Neural cell (in vitro differentiated cells): Measurements from ENCODE around the gene FOXP4. TPM values are rescaled to one million over a fixed set of nuclear protein-coding genes. Genes with fewer than 3 reads are reported as not detected.

Source experiments
- H2AFZ ChIP-seq: fragments of 200-600, 300-800 bp; sonication (generic), shearing (Covaris generic); 2 replicates; pipeline ENCODE4 v1.6.0; 2014; ENCODE audit warnings: low read depth, mild to moderate bottlenecking, antibody characterized with exemption, low read length, moderate library complexity
- H3F3A ChIP-seq: fragments of 200-600 bp; shearing (Covaris generic); 2 replicates; pipeline ENCODE4 v1.6.1; 2016; ENCODE audit warnings: mild to moderate bottlenecking, moderate library complexity, mixed read lengths, antibody characterized with exemption, low read length; ENCODE audit not compliant: insufficient read depth, poor library complexity, severe bottlenecking
- H3K27ac ChIP-seq: fragments of 200-600, 300-800 bp; sonication (generic), shearing (Covaris generic); 2 replicates; pipeline ENCODE4 v1.5.1; 2014; ENCODE audit warnings: mild to moderate bottlenecking, low read length, moderate library complexity
- H3K27me3 ChIP-seq: fragments of 300-800, 200-600 bp; sonication (generic), shearing (Covaris generic); 2 replicates; pipeline ENCODE4 v1.6.0; 2014; ENCODE audit warnings: mild to moderate bottlenecking, low read depth, low read length, moderate library complexity; ENCODE audit not compliant: insufficient read depth
- H3K36me3 ChIP-seq: fragments of 300-800, 200-600 bp; sonication (generic), shearing (Covaris generic); 2 replicates; pipeline ENCODE4 v1.5.1; 2014; ENCODE audit warnings: mild to moderate bottlenecking, antibody characterized with exemption, low read length, moderate library complexity; ENCODE audit not compliant: insufficient read depth
- H3K4me2 ChIP-seq: fragments of 300-800, 200-600 bp; sonication (generic), shearing (Covaris generic); 2 replicates; pipeline ENCODE4 v1.6.0; 2014; ENCODE audit warnings: mild to moderate bottlenecking, low read length
- H3K4me3 ChIP-seq: fragments of 300-800, 200-600 bp; sonication (generic), shearing (Covaris generic); 2 replicates; pipeline ENCODE4 v1.5.1; 2014; ENCODE audit warnings: mild to moderate bottlenecking, low read length, moderate library complexity
- H3K79me2 ChIP-seq: fragments of 200-600 bp; shearing (Covaris generic); replicated peaks from 2 replicates; pipeline ENCODE4 v1.6.0; 2014; ENCODE audit warnings: mild to moderate bottlenecking, low read length, moderate library complexity; ENCODE audit not compliant: insufficient read depth
- H3K9ac ChIP-seq: fragments of 300-800, 200-600 bp; sonication (generic), shearing (Covaris generic); 2 replicates; pipeline ENCODE4 v1.6.1; 2016; ENCODE audit warnings: mild to moderate bottlenecking, low read length, mixed read lengths
- H3K9me2 ChIP-seq: fragments of 200-600 bp; shearing (Covaris generic); 2 replicates; pipeline ENCODE4 v1.6.1; 2016; ENCODE audit warnings: mild to moderate bottlenecking, low read length, mixed read lengths; ENCODE audit not compliant: insufficient read depth
- H3K9me3 ChIP-seq: fragments of 200-600, 300-800 bp; sonication (generic), shearing (Covaris generic); 2 replicates; pipeline ENCODE4 v1.6.1; 2016; ENCODE audit warnings: mild to moderate bottlenecking, mixed run types, low read length, moderate library complexity, mixed read lengths
- H4K20me1 ChIP-seq: fragments of 200-600 bp; shearing (Covaris generic); 2 replicates; pipeline ENCODE4 v1.6.1; 2016; ENCODE audit warnings: mild to moderate bottlenecking, mixed run types; ENCODE audit not compliant: insufficient read depth
- EP300 ChIP-seq: fragments of 450-650 bp; conservative IDR thresholded peaks from 2 replicates; pipeline ENCODE4 v1.6.1; 2014; ENCODE audit warnings: antibody characterized with exemption, mild to moderate bottlenecking, moderate library complexity; ENCODE audit not compliant: poor library complexity, severe bottlenecking
- EZH2 ChIP-seq: fragments of 200-600, 300-800 bp; shearing (Covaris generic), sonication (generic); IDR thresholded peaks from 2 replicates; pipeline ENCODE4 v1.6.1; 2014; ENCODE audit warnings: antibody characterized with exemption, low read length, borderline replicate concordance, mild to moderate bottlenecking; ENCODE audit not compliant: insufficient read depth, poor library complexity, severe bottlenecking
- MXI1 ChIP-seq: fragments of 450-650 bp; conservative IDR thresholded peaks from 2 replicates; pipeline ENCODE4 v1.6.1; 2014; ENCODE audit warnings: antibody characterized with exemption, mild to moderate bottlenecking; ENCODE audit not compliant: poor library complexity, severe bottlenecking
- POLR2AphosphoS5 ChIP-seq: IDR thresholded peaks from 2 replicates; pipeline ENCODE4 v1.6.1; 2012
- RAD21 ChIP-seq: fragments of 450-650 bp; conservative IDR thresholded peaks from 2 replicates; pipeline ENCODE4 v1.6.1; 2014; ENCODE audit warnings: antibody characterized with exemption, mild to moderate bottlenecking, moderate library complexity
- SMC3 ChIP-seq: fragments of 450-650 bp; conservative IDR thresholded peaks from 2 replicates; pipeline ENCODE4 v1.6.1; 2014; ENCODE audit warnings: antibody characterized with exemption, mild to moderate bottlenecking, moderate library complexity; ENCODE audit not compliant: poor library complexity
- TAF1 ChIP-seq: IDR thresholded peaks from 2 replicates; pipeline ENCODE4 v1.6.1; 2012; ENCODE audit warnings: low read depth
- polyA plus RNA-seq: library from polyadenylated mRNA; depleted of rRNA; stranded (reverse); fragments of >200 nt; gene quantifications from 2 replicates; pipeline ENCODE4 v1.2.3, GENCODE V29; 2014
- TF ChIP-seq, protein P1 (sequence below): IDR thresholded peaks from 2 replicates; pipeline ENCODE4 v1.6.1; 2012; ENCODE audit warnings: borderline replicate concordance
- TF ChIP-seq, protein P2 (sequence below): fragments of 450-650 bp; IDR thresholded peaks from 2 replicates; pipeline ENCODE4 v1.5.1; 2014; ENCODE audit warnings: antibody characterized with exemption, mild to moderate bottlenecking, moderate library complexity; ENCODE audit not compliant: poor library complexity, severe bottlenecking

Gene FOXP4
- polyA plus RNA-seq, 1 donor from 2014 or later = 7.1 TPM

DNA sequence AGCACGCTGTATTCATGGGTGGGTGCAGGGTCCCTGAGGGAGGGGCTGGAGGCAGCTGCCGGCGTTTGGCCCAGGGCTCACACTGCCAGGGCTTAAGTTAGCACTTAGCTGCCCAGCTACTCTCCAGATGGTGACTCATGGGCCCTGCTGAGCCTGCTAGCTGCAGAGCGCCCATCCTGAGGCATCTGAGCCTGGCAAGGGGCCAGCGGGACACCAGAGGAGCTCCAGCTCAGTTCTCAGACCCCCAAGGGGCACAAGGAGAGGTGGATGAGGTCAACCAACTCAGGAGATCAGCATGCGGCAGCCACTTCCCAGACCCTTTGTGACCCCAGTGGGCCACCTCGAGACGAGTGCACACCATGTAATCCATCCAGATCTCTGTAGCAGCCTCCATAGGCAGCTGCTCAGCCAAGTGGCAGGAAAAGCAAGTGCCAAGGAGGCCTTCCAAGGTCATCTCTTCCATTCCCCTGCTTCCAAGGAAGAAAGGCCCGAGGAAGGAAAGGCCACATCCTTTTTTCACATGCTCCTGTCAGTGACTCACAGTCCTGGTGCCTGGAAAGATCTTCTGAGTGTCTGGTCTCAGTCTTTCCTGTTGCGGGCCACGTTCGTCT is 35.3 kb downstream of the FOXP4 start:
- H2AFZ ChIP-seq = no peak overlapping the region
- no peak overlapping the region for H3K4me3 ChIP-seq
- H3K79me2 ChIP-seq = peaks cover 10% of the 10 kb centered on the region
- peaks cover 10% of the 10 kb centered on the region for H4K20me1 ChIP-seq
- H3K27ac ChIP-seq = no peak overlapping the region
- H3K4me2 ChIP-seq = no peak overlapping the region
- no peaks in the 10 kb centered on the region for H3K9me2 ChIP-seq
- H3K9me3 ChIP-seq = no peaks in the 10 kb centered on the region
- H3K9ac ChIP-seq = no peak overlapping the region
- TF ChIP-seq TAF1 (no peak), EZH2 (no peak), EP300 (no peak), SMC3 (no peak), RAD21 (no peak), POLR2AphosphoS5 (no peak), MXI1 (no peak)
- TF ChIP-seq, protein P1, sequence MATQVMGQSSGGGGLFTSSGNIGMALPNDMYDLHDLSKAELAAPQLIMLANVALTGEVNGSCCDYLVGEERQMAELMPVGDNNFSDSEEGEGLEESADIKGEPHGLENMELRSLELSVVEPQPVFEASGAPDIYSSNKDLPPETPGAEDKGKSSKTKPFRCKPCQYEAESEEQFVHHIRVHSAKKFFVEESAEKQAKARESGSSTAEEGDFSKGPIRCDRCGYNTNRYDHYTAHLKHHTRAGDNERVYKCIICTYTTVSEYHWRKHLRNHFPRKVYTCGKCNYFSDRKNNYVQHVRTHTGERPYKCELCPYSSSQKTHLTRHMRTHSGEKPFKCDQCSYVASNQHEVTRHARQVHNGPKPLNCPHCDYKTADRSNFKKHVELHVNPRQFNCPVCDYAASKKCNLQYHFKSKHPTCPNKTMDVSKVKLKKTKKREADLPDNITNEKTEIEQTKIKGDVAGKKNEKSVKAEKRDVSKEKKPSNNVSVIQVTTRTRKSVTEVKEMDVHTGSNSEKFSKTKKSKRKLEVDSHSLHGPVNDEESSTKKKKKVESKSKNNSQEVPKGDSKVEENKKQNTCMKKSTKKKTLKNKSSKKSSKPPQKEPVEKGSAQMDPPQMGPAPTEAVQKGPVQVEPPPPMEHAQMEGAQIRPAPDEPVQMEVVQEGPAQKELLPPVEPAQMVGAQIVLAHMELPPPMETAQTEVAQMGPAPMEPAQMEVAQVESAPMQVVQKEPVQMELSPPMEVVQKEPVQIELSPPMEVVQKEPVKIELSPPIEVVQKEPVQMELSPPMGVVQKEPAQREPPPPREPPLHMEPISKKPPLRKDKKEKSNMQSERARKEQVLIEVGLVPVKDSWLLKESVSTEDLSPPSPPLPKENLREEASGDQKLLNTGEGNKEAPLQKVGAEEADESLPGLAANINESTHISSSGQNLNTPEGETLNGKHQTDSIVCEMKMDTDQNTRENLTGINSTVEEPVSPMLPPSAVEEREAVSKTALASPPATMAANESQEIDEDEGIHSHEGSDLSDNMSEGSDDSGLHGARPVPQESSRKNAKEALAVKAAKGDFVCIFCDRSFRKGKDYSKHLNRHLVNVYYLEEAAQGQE = no peak
- TF ChIP-seq, protein P2, sequence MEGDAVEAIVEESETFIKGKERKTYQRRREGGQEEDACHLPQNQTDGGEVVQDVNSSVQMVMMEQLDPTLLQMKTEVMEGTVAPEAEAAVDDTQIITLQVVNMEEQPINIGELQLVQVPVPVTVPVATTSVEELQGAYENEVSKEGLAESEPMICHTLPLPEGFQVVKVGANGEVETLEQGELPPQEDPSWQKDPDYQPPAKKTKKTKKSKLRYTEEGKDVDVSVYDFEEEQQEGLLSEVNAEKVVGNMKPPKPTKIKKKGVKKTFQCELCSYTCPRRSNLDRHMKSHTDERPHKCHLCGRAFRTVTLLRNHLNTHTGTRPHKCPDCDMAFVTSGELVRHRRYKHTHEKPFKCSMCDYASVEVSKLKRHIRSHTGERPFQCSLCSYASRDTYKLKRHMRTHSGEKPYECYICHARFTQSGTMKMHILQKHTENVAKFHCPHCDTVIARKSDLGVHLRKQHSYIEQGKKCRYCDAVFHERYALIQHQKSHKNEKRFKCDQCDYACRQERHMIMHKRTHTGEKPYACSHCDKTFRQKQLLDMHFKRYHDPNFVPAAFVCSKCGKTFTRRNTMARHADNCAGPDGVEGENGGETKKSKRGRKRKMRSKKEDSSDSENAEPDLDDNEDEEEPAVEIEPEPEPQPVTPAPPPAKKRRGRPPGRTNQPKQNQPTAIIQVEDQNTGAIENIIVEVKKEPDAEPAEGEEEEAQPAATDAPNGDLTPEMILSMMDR = no peak
- no peaks in the 10 kb centered on the region for H3K36me3 ChIP-seq
- no peaks in the 10 kb centered on the region for H3F3A ChIP-seq
- H3K27me3 ChIP-seq = no peaks in the 10 kb centered on the region

DNA sequence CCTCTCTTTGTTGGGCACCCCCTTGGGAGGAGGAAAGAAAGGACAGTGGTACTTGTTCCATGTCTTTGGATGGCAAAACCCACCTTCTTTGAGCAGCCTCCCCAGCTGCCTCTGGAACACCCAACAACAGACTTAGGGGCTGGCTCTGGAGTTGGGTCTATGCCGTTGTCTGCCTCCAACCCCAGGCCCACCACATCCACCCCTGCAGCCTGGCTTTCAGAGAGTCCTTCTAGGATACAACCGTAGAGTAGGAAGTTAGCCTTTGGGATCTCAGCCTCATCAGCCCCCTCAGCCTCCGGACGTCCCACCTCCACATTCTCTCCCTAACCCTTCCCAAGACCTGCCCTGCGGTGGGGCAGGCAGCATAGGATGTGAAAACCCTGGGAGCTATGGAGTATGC is 36.4 kb downstream of the FOXP4 start:
- no peak overlapping the region for H3K4me2 ChIP-seq
- H3K9me3 ChIP-seq = no peaks in the 10 kb centered on the region
- H3K27me3 ChIP-seq = no peaks in the 10 kb centered on the region
- peaks cover 10% of the 10 kb centered on the region for H3K79me2 ChIP-seq
- no peaks in the 10 kb centered on the region for H3F3A ChIP-seq
- H3K36me3 ChIP-seq = no peaks in the 10 kb centered on the region
- H3K9me2 ChIP-seq = no peaks in the 10 kb centered on the region
- TF ChIP-seq POLR2AphosphoS5 (no peak), EP300 (no peak), RAD21 (no peak), MXI1 (no peak), TAF1 (no peak), EZH2 (no peak)
- TF ChIP-seq, protein P2 = no peak
- TF ChIP-seq, protein P1 = no peak
- no peak overlapping the region for H3K27ac ChIP-seq
- peaks cover 10% of the 10 kb centered on the region for H4K20me1 ChIP-seq
- H3K9ac ChIP-seq = no peak overlapping the region
- no peak overlapping the region for H3K4me3 ChIP-seq
- no peak overlapping the region for H2AFZ ChIP-seq
